Psoas muscle (tissue), 8 donors: Measurements from ENCODE around the gene SGPP1. TPM values are rescaled to one million over a fixed set of nuclear protein-coding genes. Genes with fewer than 3 reads are reported as not detected.
"Not testable (repeated sequence)": the region's sequence is repeated elsewhere in the genome, so short reads cannot be mapped to it uniquely, and the experiment has no call there.

Source experiments
- ATAC-seq, 4 donors: fragments of 200-7000 bp; cut with Tn5 transposase; one replicate each; pipeline ENCODE4 v1.9.1; 2020; ENCODE audit warnings: moderate library complexity in 3 of 4, mild to moderate bottlenecking in 2 of 4
- DNase-seq, 2 donors: peaks; one replicate each; pipeline ENCODE4 v3.0.0-alpha.2; 2020
- H3K27ac ChIP-seq: fragments of 200-600 bp; one replicate; pipeline ENCODE4 v1.8.0; 2022
- H3K27me3 ChIP-seq, 3 donors: fragments of 200-600 bp in 1 of 3; one replicate each; pipeline versions ENCODE4 v1.6.1 to v1.8.0; 2013 to 2022; ENCODE audit warnings: low read length in 2 of 3, mild to moderate bottlenecking in 2 of 3, moderate library complexity in 1 of 3; ENCODE audit not compliant: insufficient read depth in 3 of 3
- H3K36me3 ChIP-seq, 2 donors: fragments of 200-600 bp in 1 of 2; one replicate each; pipeline versions ENCODE4 v1.6.1 to v1.8.0; 2013 to 2022; ENCODE audit warnings: low read depth in 1 of 2, mild to moderate bottlenecking in 1 of 2, moderate library complexity in 1 of 2; ENCODE audit not compliant: insufficient read depth in 1 of 2
- H3K4me1 ChIP-seq: fragments of 200-600 bp; one replicate; pipeline ENCODE4 v1.8.0; 2022
- H3K4me3 ChIP-seq: fragments of 200-600 bp; one replicate; pipeline ENCODE4 v1.8.0; 2022; ENCODE audit warnings: mild to moderate bottlenecking
- H3K9me3 ChIP-seq: fragments of 200-600 bp; one replicate; pipeline ENCODE4 v1.8.0; 2022
- WGBS, 3 donors: extraction: QIAGEN DNeasy Blood & Tissue Kit; methylation state at CpG; one replicate each; pipeline versions ENCODE4 v1.1.6 to v1.1.7; 2013; 5-methylcytosine and 5-hydroxymethylcytosine counted together
- intact Hi-C, 2 donors: fragments of 100-400 bp; cut with DNase I; formaldehyde crosslinking; loops; one replicate each; pipeline versions ENCODE4 v1.11.0 to v1.14.2; 2022
- polyA plus RNA-seq, 3 donors: library from polyadenylated mRNA; stranded (reverse); fragments of 200-250 nt; gene quantifications; one replicate each; pipeline ENCODE4 v1.2.3, GENCODE V29; 2013
- total RNA-seq, 4 donors: library from RNA; stranded (reverse); fragmentation: NEBNext Ultra II Directional in 2 of 4; extraction: Animal tissue kit (Norgen Biotek cat#: 25700) in 2 of 4; gene quantifications; one replicate each; pipeline versions ENCODE4 v1.2.1 to v1.2.4, GENCODE V29; 2021 to 2023
- TF ChIP-seq, protein P1 (sequence below): fragments of 200-600 bp; IDR thresholded peaks from one replicate; pipeline ENCODE4 v1.8.0; 2022; ENCODE audit warnings: antibody characterized with exemption
- donor health status: healthy with polysubstance abuse.
- donor health status: DM: no; HTN: no; CAD: no; lungs with moderate emphysema.
- donor health status: Bipolar disorder and iron deficiency.
- donor health status: healthy.
- donor health status: DM: yes; HTN: yes; CAD: no.
- donor health status: DM: no; HTN: no; CAD: no.
- donor health status: DM: no; HTN: no; CAD: no.
- donor health status: DM: yes; HTN: yes; CAD: no.

The SGPP1 gene
- total and polyA plus RNA-seq, 7 donors, result 3.1 to 7.6 (median 4.7) TPM

- Histone ChIP-seq H3K4me1 (peaks cover 5% of the 10 kb centered on the region), H3K4me3 (no peak overlapping the region), H3K27me3 (no peaks in the 10 kb centered on the region), H3K27ac (no peak overlapping the region), H3K9me3 (no peaks in the 10 kb centered on the region), H3K36me3 (no peaks in the 10 kb centered on the region)
- TF ChIP-seq, protein P1, sequence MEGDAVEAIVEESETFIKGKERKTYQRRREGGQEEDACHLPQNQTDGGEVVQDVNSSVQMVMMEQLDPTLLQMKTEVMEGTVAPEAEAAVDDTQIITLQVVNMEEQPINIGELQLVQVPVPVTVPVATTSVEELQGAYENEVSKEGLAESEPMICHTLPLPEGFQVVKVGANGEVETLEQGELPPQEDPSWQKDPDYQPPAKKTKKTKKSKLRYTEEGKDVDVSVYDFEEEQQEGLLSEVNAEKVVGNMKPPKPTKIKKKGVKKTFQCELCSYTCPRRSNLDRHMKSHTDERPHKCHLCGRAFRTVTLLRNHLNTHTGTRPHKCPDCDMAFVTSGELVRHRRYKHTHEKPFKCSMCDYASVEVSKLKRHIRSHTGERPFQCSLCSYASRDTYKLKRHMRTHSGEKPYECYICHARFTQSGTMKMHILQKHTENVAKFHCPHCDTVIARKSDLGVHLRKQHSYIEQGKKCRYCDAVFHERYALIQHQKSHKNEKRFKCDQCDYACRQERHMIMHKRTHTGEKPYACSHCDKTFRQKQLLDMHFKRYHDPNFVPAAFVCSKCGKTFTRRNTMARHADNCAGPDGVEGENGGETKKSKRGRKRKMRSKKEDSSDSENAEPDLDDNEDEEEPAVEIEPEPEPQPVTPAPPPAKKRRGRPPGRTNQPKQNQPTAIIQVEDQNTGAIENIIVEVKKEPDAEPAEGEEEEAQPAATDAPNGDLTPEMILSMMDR, result no peak
- 94 to 99% (median 97%) methylated on average over 4 of the region's 4 CpGs for WGBS, 3 donors
- ATAC-seq, result no peak
- intact Hi-C loops, result no loop called here
- DNase-seq, result no peak
Observed at GRCh38 chr14:63710497-63710896, 17.4 kb downstream of the SGPP1 start.

DNA sequence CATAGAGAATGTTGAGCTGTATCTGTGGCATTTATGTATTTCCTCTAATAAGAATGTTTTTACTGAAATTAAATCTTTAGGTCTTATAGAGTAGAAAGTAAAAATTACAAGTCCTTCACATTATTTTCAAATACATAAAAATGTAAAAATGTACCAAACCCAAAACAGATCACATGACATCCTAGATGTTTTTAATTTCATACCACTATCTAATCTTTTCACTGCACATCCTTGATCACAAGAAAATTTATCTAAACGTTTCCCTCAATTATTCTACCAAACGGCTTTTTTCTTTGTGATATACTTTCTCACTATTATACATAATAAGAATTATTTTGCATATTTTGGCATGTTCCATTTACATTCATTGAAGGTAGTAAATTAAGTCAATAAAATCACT lies 18.3 kb downstream of the SGPP1 start:
- intact Hi-C loops, result no loop called here
- Histone ChIP-seq H3K27me3 (no peaks in the 10 kb centered on the region), H3K4me1 (peaks cover 5% of the 10 kb centered on the region), H3K36me3 (no peaks in the 10 kb centered on the region), H3K4me3 (no peak overlapping the region), H3K9me3 (no peaks in the 10 kb centered on the region), H3K27ac (no peak overlapping the region)
- no peak for ATAC-seq
- DNase-seq, result no peak
- 79 to 85% (median 84%) methylated on average over 2 of the region's 2 CpGs for WGBS, 3 donors
- TF ChIP-seq, protein P1, result no peak

DNA sequence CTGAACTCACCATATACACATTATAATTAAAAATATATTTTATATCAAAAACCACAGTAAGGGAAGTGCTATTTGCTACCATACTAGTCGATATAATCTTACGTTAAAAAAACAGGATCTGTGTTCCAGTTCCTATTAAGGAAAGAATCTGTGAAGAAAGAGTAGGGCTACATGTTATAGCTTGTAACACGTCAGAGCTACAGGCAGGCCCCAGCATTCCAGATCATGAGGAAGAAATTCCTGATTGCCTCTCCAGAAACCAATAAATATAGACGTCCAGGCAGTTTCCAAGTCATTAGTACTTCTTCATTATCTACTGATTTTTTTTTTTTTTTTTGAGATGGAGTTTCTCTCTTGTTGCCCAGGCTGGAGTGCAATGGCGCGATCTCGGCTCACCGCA lies 20.6 kb downstream of the SGPP1 start:
- no peaks in the 10 kb centered on the region for H3K27me3 ChIP-seq
- H3K4me3 ChIP-seq, result no peak overlapping the region
- intact Hi-C loops, result no loop called here
- no peak overlapping the region for H3K27ac ChIP-seq
- WGBS, 3 donors, result 89 to 93% (median 92%) methylated on average over 8 of the region's 8 CpGs
- H3K36me3 ChIP-seq, result no peaks in the 10 kb centered on the region
- no peaks in the 10 kb centered on the region for H3K4me1 ChIP-seq
- TF ChIP-seq, protein P1, result no peak
- H3K9me3 ChIP-seq, result no peaks in the 10 kb centered on the region
- DNase-seq, result no peak
- ATAC-seq, result no peak

DNA sequence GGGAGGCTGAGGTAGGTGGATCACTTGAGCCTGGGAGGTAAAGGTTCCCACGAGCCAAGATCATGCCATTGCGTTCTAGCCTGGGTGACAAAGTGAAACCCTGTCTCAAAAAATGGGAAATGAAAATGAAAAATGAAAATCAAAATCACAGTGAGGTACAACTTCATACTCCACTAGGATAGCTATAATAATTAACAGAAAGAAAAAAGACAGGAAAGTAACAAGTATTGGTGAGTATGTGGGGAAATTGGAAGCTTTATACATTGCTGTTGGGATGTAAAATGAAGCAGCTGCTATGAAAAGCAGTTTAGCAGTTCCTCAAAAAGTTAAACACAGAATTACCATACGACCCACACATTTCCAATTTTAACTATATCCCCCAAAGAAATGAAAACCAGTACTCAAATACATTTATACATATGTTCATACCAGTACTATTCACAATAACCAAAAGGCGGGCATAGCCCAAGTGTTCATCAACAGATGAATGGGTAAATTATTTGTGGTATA lies 22.2 kb downstream of the SGPP1 start:
- Histone ChIP-seq H3K4me3 (no peak overlapping the region), H3K9me3 (no peaks in the 10 kb centered on the region), H3K36me3 (no peaks in the 10 kb centered on the region), H3K27me3 (no peaks in the 10 kb centered on the region), H3K4me1 (no peaks in the 10 kb centered on the region), H3K27ac (no peak overlapping the region)
- ATAC-seq, result no peak
- intact Hi-C loops, result no loop called here
- TF ChIP-seq, protein P1, result no peak
- DNase-seq, result no peak
- WGBS, 3 donors, result 91 to 93% (median 92%) methylated on average over 4 of the region's 4 CpGs

DNA sequence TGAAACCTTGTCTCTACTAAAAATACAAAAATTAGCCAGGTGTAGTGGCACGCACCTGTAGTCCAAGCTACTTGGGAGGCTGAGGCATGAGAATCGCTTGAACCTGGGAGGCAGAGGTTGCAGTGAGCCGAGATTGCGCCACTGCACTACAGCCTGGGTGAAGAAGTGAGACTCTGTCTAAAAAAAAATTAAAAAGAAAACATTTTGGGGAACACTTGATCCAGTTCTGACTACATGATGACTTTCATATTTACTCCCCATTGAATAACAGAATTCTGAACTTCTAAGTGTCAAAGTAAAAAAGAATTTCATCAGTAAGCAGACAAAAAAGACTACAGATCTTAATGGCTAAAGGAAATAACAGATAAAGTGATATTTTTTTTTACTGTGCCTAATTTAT lies 25.3 kb downstream of the SGPP1 start:
- ATAC-seq, H3K9me3 ChIP-seq, H3K27me3 ChIP-seq, H3K36me3 ChIP-seq, H3K4me3 ChIP-seq, H3K27ac ChIP-seq, intact Hi-C loops, DNase-seq, H3K4me1 ChIP-seq: not testable (repeated sequence)
- WGBS, 3 donors, result 94 to 98% (median 95%) methylated on average over 4 of the region's 4 CpGs
